H1 (cell line): ENCODE data around the gene OR14J1.

Experiments used
- CHD2 ChIP-seq: IDR thresholded peaks from 2 replicates; pipeline ENCODE4 v1.6.1; 2012; ENCODE audit warnings: low read length, improper control_type of control experiment
- JUND ChIP-seq: IDR thresholded peaks from 2 replicates; pipeline ENCODE4 v1.6.1; 2011; ENCODE audit warnings: mild to moderate bottlenecking, improper control_type of control experiment, low read length
- MAX ChIP-seq: IDR thresholded peaks from 2 replicates; pipeline ENCODE4 v1.6.1; 2012; ENCODE audit warnings: inconsistent platforms
- NANOG ChIP-seq: IDR thresholded peaks from 2 replicates; pipeline ENCODE4 v1.6.1; 2011; ENCODE audit warnings: low read length, low read depth, mild to moderate bottlenecking, inconsistent platforms; ENCODE audit not compliant: insufficient read depth, poor library complexity, severe bottlenecking
- SP1 ChIP-seq: IDR thresholded peaks from 2 replicates; pipeline ENCODE4 v1.6.1; 2011; ENCODE audit warnings: low read depth, low read length

GRCh38 chr6:29263001-29263400 lies 38.5 kb upstream of the OR14J1 start:
- TF ChIP-seq JUND (no peak), SP1 (no peak), CHD2 (no peak), MAX (no peak), NANOG (no peak)
